HG02571 (cell line): ENCODE measurements around the gene PCTP.

ENCODE experiments used
- ATAC-seq: cut with Tn5 transposase; IDR thresholded peaks from one replicate; pipeline ENCODE4 v1.9.1; 2021; ENCODE audit warnings: mild to moderate bottlenecking, moderate library complexity; ENCODE audit not compliant: unreplicated experiment

Gene PCTP

GRCh38 chr17:55727275-55727674 is 23.6 kb upstream of the PCTP start:
- ATAC-seq = no peak

DNA sequence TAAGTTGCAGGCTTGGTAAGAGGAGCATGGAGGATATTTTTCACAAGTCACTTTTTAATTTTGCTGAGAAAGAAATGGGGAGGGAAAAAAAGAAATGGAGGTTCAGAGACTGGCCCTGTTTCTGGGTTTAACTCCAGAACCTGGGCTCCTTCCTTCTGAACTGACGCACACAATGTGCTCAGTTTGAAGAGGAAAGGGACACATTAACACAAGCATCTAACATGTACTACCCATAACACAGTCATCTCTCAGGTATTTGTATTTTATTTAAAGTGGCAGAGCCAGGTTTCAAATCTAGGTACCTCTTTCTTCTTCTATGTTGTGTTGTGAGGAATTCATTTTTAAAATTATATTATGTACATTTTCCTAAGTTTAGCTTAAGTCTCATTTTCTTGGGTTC is 22.9 kb upstream of the PCTP start:
- ATAC-seq = no peak

- ATAC-seq = no peak
Measured at GRCh38 chr17:55728361-55728760, 22.5 kb upstream of the PCTP start.

GRCh38 chr17:55728833-55729232 is 22.0 kb upstream of the PCTP start:
- no peak for ATAC-seq

DNA sequence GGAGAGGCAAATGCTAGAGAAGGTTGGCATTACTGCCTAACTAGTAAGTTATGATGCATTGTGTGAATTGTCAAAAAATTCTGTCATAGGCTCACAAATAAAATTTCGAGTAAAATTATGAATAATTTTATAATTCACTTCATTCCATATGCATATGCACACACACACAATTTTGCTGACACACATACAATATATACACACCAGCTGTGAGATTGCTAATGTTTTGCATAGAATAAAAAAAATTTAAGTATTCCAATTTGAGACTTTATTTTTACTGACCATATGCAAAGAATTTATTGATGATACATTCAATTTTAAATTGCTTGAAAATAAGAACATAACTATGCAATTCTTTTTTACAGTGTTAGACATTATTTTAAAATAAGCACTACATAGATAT is 21.4 kb upstream of the PCTP start:
- no peak for ATAC-seq

- no peak for ATAC-seq
Measured at GRCh38 chr17:55730380-55730779, 20.5 kb upstream of the PCTP start.

GRCh38 chr17:55730808-55731207 is 20.0 kb upstream of the PCTP start:
- no peak for ATAC-seq

DNA sequence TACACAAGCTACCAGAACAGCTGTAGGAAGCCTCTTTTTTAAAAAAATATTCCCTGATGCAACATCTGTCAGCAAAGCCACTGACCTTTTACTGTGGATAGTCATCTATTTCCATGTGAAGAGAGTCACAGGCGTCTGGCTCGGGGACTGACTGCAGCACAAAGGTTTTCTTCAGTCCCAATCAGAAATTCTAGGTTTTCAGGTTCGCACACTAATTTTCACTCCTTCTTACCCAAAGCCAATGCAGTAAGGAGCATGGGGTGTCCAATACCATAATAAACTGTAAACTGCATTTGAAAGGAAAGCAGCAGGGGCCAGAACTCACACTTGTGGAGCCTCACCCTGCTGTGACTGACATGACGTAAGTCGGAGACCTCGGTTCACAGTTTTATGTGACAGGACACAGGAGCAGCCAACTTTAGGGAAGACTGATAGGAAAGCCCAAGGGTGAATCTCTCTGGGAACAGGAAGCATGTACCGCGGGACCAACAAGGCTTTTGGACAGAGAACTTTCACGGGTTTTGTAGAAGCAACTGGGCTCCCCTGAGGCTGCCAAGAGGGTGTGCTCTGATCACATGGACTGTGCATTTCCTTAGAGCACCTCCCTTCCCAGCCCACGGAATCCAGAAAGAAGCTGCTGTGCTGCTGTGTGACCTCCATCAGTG is 19.1 kb upstream of the PCTP start:
- ATAC-seq = no peak

DNA sequence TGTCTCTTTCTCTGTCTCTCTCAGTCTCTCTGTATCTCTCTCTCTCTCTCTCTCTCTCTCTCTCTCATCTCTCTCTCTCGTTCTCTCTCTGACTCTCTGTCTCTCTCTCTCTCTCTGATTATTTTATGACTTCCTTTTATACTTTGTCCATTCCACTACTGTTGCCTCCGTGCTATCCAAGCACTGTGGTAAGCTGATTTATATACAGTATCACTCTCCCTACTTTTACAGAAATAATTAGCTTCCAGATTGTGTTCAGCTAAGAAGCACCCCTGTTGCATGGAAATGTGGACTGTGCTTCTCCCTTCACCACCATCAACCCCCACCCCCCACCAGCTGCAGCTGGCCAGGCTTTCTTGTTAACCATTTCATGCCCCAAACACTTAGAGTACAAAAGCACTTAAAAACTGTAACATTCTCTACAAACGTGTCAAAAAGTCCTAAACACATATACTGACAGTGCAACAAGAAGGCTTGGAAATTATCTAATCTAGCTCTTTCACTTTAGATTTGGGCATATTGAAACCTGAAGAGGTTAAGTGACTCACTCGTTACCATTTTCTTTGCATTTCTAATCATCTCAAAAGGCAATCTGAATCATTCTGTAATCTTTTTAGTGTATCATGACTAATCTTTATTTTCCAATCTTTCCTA is 16.6 kb upstream of the PCTP start:
- ATAC-seq = no peak

GRCh38 chr17:55735731-55736405 is 15.0 kb upstream of the PCTP start:
- no peak for ATAC-seq

DNA sequence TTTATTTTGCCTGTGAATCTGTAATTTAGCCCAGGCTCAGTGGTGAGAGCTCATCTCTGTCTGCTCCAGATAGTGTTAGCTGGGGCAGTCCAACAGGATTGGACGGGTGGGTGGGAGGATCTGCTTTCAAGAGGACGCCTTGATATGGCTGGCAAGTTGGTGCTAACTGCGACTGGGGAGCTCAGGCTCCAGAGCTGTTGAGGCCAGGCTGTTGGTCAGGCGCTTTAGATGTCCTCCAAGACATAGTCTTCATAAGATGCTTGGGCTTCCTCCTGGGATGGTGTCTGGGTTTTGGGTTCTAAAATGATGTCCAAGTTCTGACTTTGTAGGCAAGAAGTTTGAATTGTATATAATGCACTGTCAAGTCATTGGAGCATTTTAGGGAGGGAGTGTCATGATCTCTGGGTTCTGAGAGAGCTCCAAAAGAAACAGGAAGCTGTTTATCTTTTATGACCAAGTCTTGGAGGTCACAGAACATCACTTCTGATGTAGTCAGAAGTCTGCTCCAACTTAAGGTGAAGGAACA is 12.8 kb upstream of the PCTP start:
- ATAC-seq = no peak

DNA sequence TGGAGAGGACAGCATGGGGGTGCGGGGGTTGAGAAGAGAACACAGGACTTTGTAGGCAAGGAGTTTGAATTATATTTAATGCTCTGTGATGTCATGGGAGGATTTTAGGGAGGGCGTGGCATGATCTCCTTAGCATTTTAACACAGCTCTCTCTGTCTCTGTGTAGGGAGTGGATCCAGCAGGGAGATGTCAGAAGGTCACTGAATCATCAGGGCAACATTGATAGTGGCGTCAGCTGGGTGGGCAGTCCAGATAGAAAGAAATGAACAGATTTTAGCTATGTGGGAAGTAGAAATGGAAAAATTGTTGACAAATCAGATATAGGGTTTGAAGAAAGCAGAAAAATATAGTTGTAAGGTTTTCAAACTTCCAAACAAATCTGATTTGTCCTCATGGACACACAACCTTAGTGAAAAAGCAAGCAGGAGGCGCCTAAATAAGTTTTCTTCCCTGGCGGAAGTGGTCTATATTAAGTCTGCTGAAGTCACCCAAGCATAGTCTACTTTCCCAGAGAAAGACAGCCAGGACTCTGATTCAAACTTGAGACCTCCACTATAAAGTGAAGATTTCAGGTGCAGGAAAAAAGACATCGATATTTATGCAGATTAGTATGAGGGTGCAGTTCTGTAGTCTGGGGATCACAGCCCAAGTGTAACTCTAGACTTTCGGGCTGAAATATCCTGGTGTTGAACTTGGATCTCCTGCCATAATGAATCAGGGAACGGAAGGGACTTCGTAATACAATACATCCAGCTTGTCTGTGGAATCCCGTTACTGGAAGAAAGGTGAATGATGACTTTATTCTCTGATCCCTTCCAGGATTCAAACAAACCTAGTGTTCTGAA is 10.1 kb upstream of the PCTP start:
- ATAC-seq = no peak

- ATAC-seq = no peak
Measured at GRCh38 chr17:55741356-55741700, 9.5 kb upstream of the PCTP start.

GRCh38 chr17:55742272-55743102 is 8.4 kb upstream of the PCTP start:
- no peak for ATAC-seq

DNA sequence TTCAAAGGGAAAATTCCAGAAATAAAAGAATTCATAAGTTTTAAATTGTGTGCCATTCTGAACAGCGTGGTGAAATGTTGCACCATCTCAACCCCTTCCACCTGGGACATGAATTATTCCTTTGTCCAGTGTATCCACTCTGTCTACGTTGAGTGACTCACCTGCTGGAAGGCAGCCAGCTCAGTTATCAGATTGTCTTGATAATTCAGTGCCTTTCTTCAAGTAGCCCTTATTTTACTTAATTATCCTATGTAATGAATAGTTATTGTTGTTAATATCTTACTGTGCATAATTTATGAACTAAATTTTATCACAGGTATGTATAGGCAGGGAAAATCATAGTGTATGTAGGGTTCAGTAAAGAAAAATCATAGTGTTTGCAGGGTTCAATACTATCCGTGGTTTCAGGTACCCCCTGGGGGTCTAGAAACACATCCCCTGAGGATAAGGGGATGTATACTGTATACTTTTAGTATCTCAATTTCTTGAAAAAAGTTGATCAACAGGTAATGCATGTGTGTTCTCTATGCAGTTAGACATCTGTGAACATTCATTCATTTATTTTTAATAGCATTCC is 7.7 kb upstream of the PCTP start:
- no peak for ATAC-seq

DNA sequence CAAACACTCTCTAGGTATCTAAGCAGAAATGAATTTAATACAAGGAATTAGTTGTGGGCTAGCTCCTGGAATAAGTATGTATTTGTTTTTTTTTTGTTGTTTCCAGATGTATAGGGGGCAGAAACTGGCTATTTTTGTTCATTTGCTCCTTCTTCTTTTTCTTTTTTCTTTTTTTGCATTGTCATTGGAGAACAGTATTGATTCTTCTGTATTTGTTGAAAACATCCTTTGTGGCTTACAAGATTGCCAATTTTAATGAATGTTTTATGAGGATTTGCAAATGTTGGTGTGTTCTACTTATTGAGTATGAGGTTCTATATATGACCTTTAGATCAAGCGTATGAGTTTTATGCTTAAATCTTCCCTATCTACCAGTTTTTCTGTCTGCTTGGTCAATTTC is 5.6 kb upstream of the PCTP start:
- ATAC-seq = no peak

DNA sequence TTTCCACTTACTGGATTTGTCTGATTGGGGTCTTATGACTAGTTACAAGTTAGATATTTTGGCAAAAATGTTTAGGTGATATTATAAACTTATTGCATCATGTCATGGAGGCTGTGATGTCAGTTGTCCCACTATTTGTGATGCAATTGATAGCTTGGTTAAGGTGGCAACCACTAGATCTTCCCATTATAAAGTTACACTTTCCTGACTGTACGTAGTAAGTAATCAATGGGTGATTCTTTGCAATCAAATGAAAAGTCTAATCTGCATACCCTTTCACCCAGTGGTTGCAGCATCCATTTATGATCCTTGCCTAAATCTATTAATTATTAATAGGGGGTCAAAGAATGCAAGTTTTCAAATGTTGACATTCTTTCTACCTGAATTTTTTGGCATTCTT is 4.4 kb upstream of the PCTP start:
- no peak for ATAC-seq

DNA sequence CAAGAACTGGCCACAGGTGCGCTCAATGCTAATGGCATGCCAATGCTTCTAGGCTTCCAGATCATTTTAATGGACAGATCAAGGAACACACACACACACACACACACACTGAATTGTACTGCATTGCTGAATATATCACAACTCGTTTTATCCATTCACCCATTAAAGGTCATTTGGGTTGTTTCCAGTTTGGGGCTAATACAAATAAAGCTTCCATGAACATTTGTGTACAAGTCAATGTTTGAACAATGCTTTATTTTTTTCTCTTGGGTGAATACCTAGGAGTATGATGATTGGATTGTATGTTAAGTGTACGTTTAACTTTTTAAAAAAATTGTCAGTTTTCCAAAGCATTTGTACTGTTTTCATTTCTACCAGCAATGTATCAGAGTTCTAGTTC is 3.6 kb upstream of the PCTP start:
- no peak for ATAC-seq

- no peak for ATAC-seq
Measured at GRCh38 chr17:55748841-55749240, 2.0 kb upstream of the PCTP start.

DNA sequence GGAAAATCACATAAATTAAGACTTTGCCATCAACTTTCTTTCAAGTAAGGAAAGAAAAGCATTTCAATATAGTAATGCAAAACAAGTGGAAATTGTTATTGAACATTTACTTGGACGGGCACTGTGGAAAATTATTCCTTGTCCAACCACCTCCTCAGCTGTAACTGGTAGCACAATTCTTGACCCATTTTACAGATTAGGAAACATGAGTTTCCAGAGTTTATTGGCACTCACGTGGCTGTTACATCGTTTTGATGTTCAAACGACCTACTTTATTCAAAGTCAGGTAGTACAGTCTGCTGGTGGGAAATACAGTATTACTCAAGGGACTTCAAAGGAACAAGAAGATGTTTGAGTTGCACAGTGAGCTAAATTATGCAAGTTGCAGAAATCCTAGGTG is 866 bp upstream of the PCTP start:
- no peak for ATAC-seq
